K562 (cell line): ENCODE measurements around the gene NBEAL1. TPM values are rescaled to one million over a fixed set of nuclear protein-coding genes. Genes with fewer than 3 reads are reported as not detected.

Experiments
- ATAC-seq: fragments of 200-7000 bp; cut with Tn5 transposase; 3 replicates; pipeline ENCODE4 v1.9.1; 2020; ENCODE audit warnings: moderate library complexity
- BruUV-seq: library from RNA; stranded (reverse); fragments of 400-500 nt; replicated peaks from 2 replicates; lab custom pipeline; 2021; lab: Mats Ljungman, UMichigan
- CTCF ChIA-PET: fragments of 300-600 bp; formaldehyde crosslinking; extraction: SDS; loops from one replicate; lab custom pipeline; 2021; ENCODE audit warnings: low intra/inter-chr PET ratio; lab: Yijun Ruan, JAX
- POLR2A ChIA-PET: fragments of 300-600, 350-650 bp; sonication (Branson Sonifier 250); formaldehyde crosslinking; extraction: SDS; loops from one replicate; lab custom pipeline; 2021; ENCODE audit warnings: antibody characterized with exemption, inconsistent platforms; lab: Yijun Ruan, JAX
- DNase-seq, 4 experiments: peaks; one replicate each; pipeline versions ENCODE4 v3.0.0 to v3.0.0-alpha.2; 2011 to 2018; ENCODE audit warnings: low spot score in 3 of 4, mixed read lengths in 3 of 4; ENCODE audit errors: extremely low read depth in 1 of 4
- FAIRE-seq: peaks from 2 replicates; lab custom pipeline; 2011; peaks lifted over from hg19 to GRCh38; lab: Jason Lieb, UNC
- H2AFZ ChIP-seq: 2 replicates; pipeline ENCODE4 v1.6.0; 2011; ENCODE audit warnings: low read depth, low read length, control low read depth, inconsistent platforms
- H3K27ac ChIP-seq: fragments of 200-600 bp; 3 replicates; pipeline ENCODE4 v1.8.0; 2011; ENCODE audit warnings: low read depth, mild to moderate bottlenecking, control low read depth, inconsistent platforms, low read length, moderate library complexity, mixed read lengths; ENCODE audit errors: extremely low read depth
- H3K27me3 ChIP-seq, 2 experiments: fragments of 300-600 bp in 1 of 2; 2 replicates in 1 of 2; 3 replicates in 1 of 2; pipeline versions ENCODE4 v1.6.0 to v1.8.0; 2011; ENCODE audit warnings: inconsistent platforms in 2 of 2, low read length in 2 of 2, mild to moderate bottlenecking in 1 of 2, mixed read lengths in 1 of 2, moderate library complexity in 1 of 2; ENCODE audit not compliant: control insufficient read depth in 2 of 2, insufficient read depth in 2 of 2
- H3K36me3 ChIP-seq: fragments of 300-600 bp; 3 replicates; pipeline ENCODE4 v1.8.0; 2011; ENCODE audit warnings: mild to moderate bottlenecking, low read length, inconsistent platforms; ENCODE audit not compliant: control insufficient read depth, insufficient read depth
- H3K4me1 ChIP-seq, 2 experiments: fragments of 200-600 bp in 1 of 2; replicated peaks in 1 of 2; 2 replicates in 1 of 2; 3 replicates in 1 of 2; pipeline versions ENCODE4 v1.5.1 to v1.8.0; 2011; ENCODE audit warnings: inconsistent platforms in 2 of 2, low read length in 2 of 2, mild to moderate bottlenecking in 1 of 2, mixed read lengths in 1 of 2, moderate library complexity in 1 of 2; ENCODE audit not compliant: control insufficient read depth in 2 of 2, insufficient read depth in 2 of 2
- H3K4me2 ChIP-seq: 2 replicates; pipeline ENCODE4 v1.6.1; 2011; ENCODE audit warnings: low read length, control low read depth, inconsistent platforms, mixed read lengths; ENCODE audit not compliant: insufficient read depth
- H3K4me3 ChIP-seq: fragments of 200-600 bp; sonication (generic), shearing (Covaris generic); 2 replicates; pipeline ENCODE4 v1.5.1; 2016; ENCODE audit warnings: control low read depth, inconsistent platforms
- H3K79me2 ChIP-seq: fragments of 200-600 bp; 3 replicates; pipeline ENCODE4 v1.8.0; 2011; ENCODE audit warnings: low read length, inconsistent platforms; ENCODE audit not compliant: control insufficient read depth, insufficient read depth
- H3K9ac ChIP-seq, 2 experiments: 2 replicates each; pipeline versions ENCODE4 v1.6.0 to v1.6.1; 2011; ENCODE audit warnings: low read depth in 2 of 2, low read length in 2 of 2, control low read depth in 1 of 2, inconsistent platforms in 1 of 2, mild to moderate bottlenecking in 1 of 2, mixed read lengths in 1 of 2; ENCODE audit not compliant: insufficient read depth in 1 of 2
- H3K9me1 ChIP-seq: one replicate; pipeline ENCODE4 v1.6.0; 2011; ENCODE audit warnings: inconsistent platforms, mild to moderate bottlenecking, low read length, moderate library complexity; ENCODE audit not compliant: control insufficient read depth, insufficient read depth
- H3K9me3 ChIP-seq: replicated peaks from 2 replicates; pipeline ENCODE4 v1.5.1; 2011; ENCODE audit warnings: low read depth, low read length, inconsistent platforms; ENCODE audit not compliant: control insufficient read depth, insufficient read depth
- H4K20me1 ChIP-seq: replicated peaks from 2 replicates; pipeline ENCODE4 v1.6.1; 2011; ENCODE audit warnings: low read length, inconsistent platforms, mixed read lengths; ENCODE audit not compliant: control insufficient read depth, insufficient read depth
- ATF1 ChIP-seq, 2 experiments: fragments of 450-650 bp in 1 of 2; IDR thresholded peaks; 2 replicates each; pipeline ENCODE4 v1.6.1; 2016; ENCODE audit warnings: missing compliant biosample characterization in 1 of 2, missing genetic modification characterization in 1 of 2
- ATF3 ChIP-seq, 2 experiments: fragments of 450-650 bp in 1 of 2; sonication (generic) in 1 of 2; formaldehyde crosslinking in 1 of 2; IDR thresholded peaks in 1 of 2; conservative IDR thresholded peaks in 1 of 2; 2 replicates each; pipeline versions ENCODE4 v1.6.1 to v1.8.1; 2016 to 2023; ENCODE audit warnings: mild to moderate bottlenecking in 2 of 2, moderate library complexity in 2 of 2, inconsistent platforms in 1 of 2, missing genetic modification reagents in 1 of 2
- ATF4 ChIP-seq: fragments of 450-650 bp; formaldehyde crosslinking; IDR thresholded peaks from 2 replicates; pipeline ENCODE4 v1.4.0; 2022; ENCODE audit warnings: mild to moderate bottlenecking, moderate library complexity
- C11orf30 ChIP-seq: fragments of 450-650 bp; IDR thresholded peaks from 2 replicates; pipeline ENCODE4 v1.6.1; 2016; ENCODE audit warnings: low read depth, mild to moderate bottlenecking
- GATA2 ChIP-seq: sonication (generic); formaldehyde crosslinking; IDR thresholded peaks from 2 replicates; pipeline ENCODE4 v1.4.0; 2020; ENCODE audit warnings: mild to moderate bottlenecking, missing genetic modification reagents
- GMEB1 ChIP-seq: fragments of 250-450 bp; sonication (Bioruptor Pico); IDR thresholded peaks from 2 replicates; pipeline ENCODE4 v1.4.0; 2020; ENCODE audit warnings: mild to moderate bottlenecking
- HNRNPL ChIP-seq: fragments of 200-400 bp; formaldehyde crosslinking; IDR thresholded peaks from 2 replicates; pipeline ENCODE4 v1.6.1; 2017; ENCODE audit warnings: low read depth, mild to moderate bottlenecking, low read length
- KLF1 ChIP-seq: fragments of 450-650 bp; IDR thresholded peaks from 2 replicates; pipeline ENCODE4 v1.6.1; 2016; ENCODE audit warnings: missing genetic modification characterization, missing compliant biosample characterization
- LCOR ChIP-seq: sonication (generic); formaldehyde crosslinking; IDR thresholded peaks from 2 replicates; pipeline ENCODE4 v1.8.0; 2022; ENCODE audit warnings: mild to moderate bottlenecking, missing genetic modification reagents
- NCOA2 ChIP-seq, 2 experiments: fragments of 450-650 bp; IDR thresholded peaks; 2 replicates each; pipeline ENCODE4 v1.6.1; 2018; ENCODE audit warnings: mild to moderate bottlenecking in 2 of 2, moderate library complexity in 1 of 2; ENCODE audit not compliant: partially characterized antibody in 2 of 2
- NFATC3 ChIP-seq: fragments of 450-650 bp; IDR thresholded peaks from 2 replicates; pipeline ENCODE4 v1.6.1; 2017; ENCODE audit warnings: mild to moderate bottlenecking
- NFIC ChIP-seq: fragments of 450-650 bp; IDR thresholded peaks from 2 replicates; pipeline ENCODE4 v1.6.1; 2017; ENCODE audit warnings: mild to moderate bottlenecking, inconsistent platforms
- RNF2 ChIP-seq: sonication (generic); IDR thresholded peaks from 2 replicates; pipeline ENCODE4 v1.6.1; 2016
- SIN3B ChIP-seq: fragments of 450-650 bp; IDR thresholded peaks from 2 replicates; pipeline ENCODE4 v1.6.1; 2017; ENCODE audit warnings: low read depth, mild to moderate bottlenecking, moderate library complexity
- SMAD2 ChIP-seq: fragments of 150-350 bp; IDR thresholded peaks from 2 replicates; pipeline ENCODE4 v1.6.1; 2014; ENCODE audit warnings: low read depth, mild to moderate bottlenecking, low read length
- SMARCB1 ChIP-seq: IDR thresholded peaks from 2 replicates; pipeline ENCODE4 v1.6.1; 2011; ENCODE audit warnings: improper control_type of control experiment, low read depth; ENCODE audit not compliant: insufficient read length
- ZNF224 ChIP-seq: sonication (generic); formaldehyde crosslinking; IDR thresholded peaks from 2 replicates; pipeline ENCODE4 v1.8.0; 2022; ENCODE audit warnings: mild to moderate bottlenecking, missing genetic modification reagents
- WGBS: fragments of 100-300 bp; shearing (Covaris generic); methylation state at CpG from one replicate; pipeline ENCODE4 v1.1.6; 2016; ENCODE audit warnings: low coverage, mixed read lengths; ENCODE audit not compliant: insufficient coverage; ENCODE audit errors: missing lambda C conversion rate; 5-methylcytosine and 5-hydroxymethylcytosine counted together
- in situ Hi-C: fragments of 300-500 bp; cut with MboI; formaldehyde crosslinking; loops from 4 replicates; pipeline ENCODE4 v1.15.0; 2018; ENCODE audit warnings: inconsistent platforms, mixed read lengths
- intact Hi-C: fragments of 100-400 bp; cut with micrococcal nuclease; formaldehyde crosslinking; loops from 2 replicates; pipeline ENCODE4 v1.14.2; 2022
- polyA plus RNA-seq, 8 experiments: library from polyadenylated mRNA; depleted of rRNA in 4 of 8; stranded (reverse) in 5 of 8; unstranded in 3 of 8; fragments of >200 nt; fragmentation: Nextera tagmentation in 2 of 8; fragmentation: Illumina TruSeq in 1 of 8; extraction: Ambion mirVana in 2 of 8; extraction: Trizol in 1 of 8; gene quantifications; 2 replicates each; pipeline versions ENCODE4 v1.2.1 to v1.2.3, GENCODE V29; 2011 to 2014; ENCODE audit warnings: inconsistent platforms in 1 of 8, missing spikeins in 1 of 8
- total RNA-seq, 7 experiments: library from RNA; depleted of rRNA in 6 of 7; stranded (reverse); fragments of >200 nt in 6 of 7; fragmentation: Illumina TruSeq in 2 of 7; extraction: Trizol in 2 of 7; gene quantifications; 2 replicates each; pipeline versions ENCODE4 v1.2.1 to v1.2.3, GENCODE V29; 2011 to 2021; ENCODE audit warnings: low replicate concordance in 1 of 7

NBEAL1 gene
- total and polyA plus RNA-seq, 9 of the 15 experiments (the other 6 are each of a cell fraction or from before 2014, with no cell fraction given), result 2.1 to 13.5 (median 7.3) TPM

GRCh38 chr2:203059567-203060240 lies 45.0 kb downstream of the NBEAL1 start (continued):
- TF ChIP-seq SMARCB1, result no peak
- TF ChIP-seq RNF2, result no peak
- TF ChIP-seq SIN3B, result no peak
- TF ChIP-seq SMAD2, result no peak
- TF ChIP-seq ATF1 (CRISPR knock-in tag; IDR thresholded peaks at IDR 0.05), result no peak
- TF ChIP-seq ATF1 (tag; IDR thresholded peaks at IDR 0.05), result no peak
- TF ChIP-seq ATF4 (CRISPR knock-in tag), result no peak
- TF ChIP-seq HNRNPL, result no peak
- TF ChIP-seq NFIC, result no peak
- no peak for TF ChIP-seq LCOR (CRISPR knock-in tag)
- no peak for TF ChIP-seq GATA2 (CRISPR knock-in tag)

GRCh38 chr2:203061346-203061745 lies 46.7 kb downstream of the NBEAL1 start:
- POLR2A ChIA-PET, result no interaction called here
- no peak overlapping the region for H3K4me3 ChIP-seq
- H3K9ac ChIP-seq, result no peak overlapping the region
- no TSS peak for BruUV-seq
- 83% methylated on average over 4 of the region's 4 CpGs for WGBS
- no peaks in the 10 kb centered on the region for H3K9me1 ChIP-seq
- 0 out of 3 replicates have a peak, but pooled peaks cover 5% of the 10 kb centered on the region for H3K36me3 ChIP-seq
- CTCF ChIA-PET, result no interaction called here
- no peak overlapping the region for H3K27ac ChIP-seq
- no peak overlapping the region for H3K4me2 ChIP-seq
- DNase-seq (no peak), FAIRE-seq (no peak), ATAC-seq (no peak)
- H3K9me3 ChIP-seq, result no peaks in the 10 kb centered on the region
- H3K79me2 ChIP-seq, result no peaks in the 10 kb centered on the region
- no peak overlapping the region for H2AFZ ChIP-seq
- no peaks in the 10 kb centered on the region for H4K20me1 ChIP-seq
- H3K27me3 ChIP-seq, result no peaks in the 10 kb centered on the region
- no peaks in the 10 kb centered on the region for H3K4me1 ChIP-seq
- in situ Hi-C loops (no loop called here), intact Hi-C loops (no loop called here)
- TF ChIP-seq ZNF224 (CRISPR knock-in tag), result no peak
- TF ChIP-seq C11orf30, result no peak
- TF ChIP-seq NFATC3, result no peak
- TF ChIP-seq ATF3 (IDR thresholded peaks at IDR 0.05), result no peak
- no peak for TF ChIP-seq ATF3 (CRISPR knock-in tag; conservative IDR thresholded peaks at IDR 0.05)
- no peak for TF ChIP-seq NCOA2 (IDR thresholded peaks at IDR 0.05; ENCODE audit: partially characterized antibody in 2 of 2)
- no peak for TF ChIP-seq GMEB1 (CRISPR knock-in tag)
- TF ChIP-seq KLF1 (tag), result no peak
- TF ChIP-seq RNF2, result no peak
